Lower lobe of right lung (tissue), 2 donors: ENCODE results near the gene CHD6. TPM values are rescaled to one million over a fixed set of nuclear protein-coding genes. Genes with fewer than 3 reads are reported as not detected.

ENCODE experiments used
- ATAC-seq, 2 donors: fragments of 200-7000 bp; cut with Tn5 transposase; one replicate each; pipeline ENCODE4 v1.9.1; 2020 to 2022; ENCODE audit warnings: mild to moderate bottlenecking in 2 of 2, moderate library complexity in 2 of 2
- DNase-seq: peaks from one replicate; pipeline ENCODE4 v3.0.0-alpha.2; 2020
- H3K27ac ChIP-seq: fragments of 200-600 bp; one replicate; pipeline ENCODE4 v1.8.0; 2022
- H3K27me3 ChIP-seq: fragments of 200-600 bp; one replicate; pipeline ENCODE4 v1.8.0; 2022; ENCODE audit warnings: low read depth
- H3K36me3 ChIP-seq: fragments of 200-600 bp; one replicate; pipeline ENCODE4 v1.8.0; 2022; ENCODE audit warnings: mild to moderate bottlenecking
- H3K4me1 ChIP-seq: fragments of 200-600 bp; one replicate; pipeline ENCODE4 v1.8.0; 2022
- H3K4me3 ChIP-seq: fragments of 200-600 bp; one replicate; pipeline ENCODE4 v1.8.0; 2022; ENCODE audit warnings: mild to moderate bottlenecking
- H3K9me3 ChIP-seq: fragments of 200-600 bp; one replicate; pipeline ENCODE4 v1.8.0; 2022
- CTCF ChIP-seq: fragments of 200-600 bp; IDR thresholded peaks from one replicate; pipeline ENCODE4 v1.8.0; 2022; ENCODE audit warnings: antibody characterized with exemption, mild to moderate bottlenecking
- intact Hi-C: fragments of 100-400 bp; cut with DNase I; formaldehyde crosslinking; loops from one replicate; pipeline ENCODE4 v1.11.0; 2022
- total RNA-seq: library from RNA; stranded (reverse); fragmentation: NEBNext Ultra II Directional; extraction: Animal tissue kit (Norgen Biotek cat#: 25700); gene quantifications from one replicate; pipeline ENCODE4 v1.2.1, GENCODE V29; 2021
- donor health status: DM: no; HTN: yes; CAD: no; lungs with severe emphysema.

The CHD6 gene
- total RNA-seq, 1 donor from 2014 or later, result 43.6 TPM

GRCh38 chr20:41373251-41373783, 244.9 kb downstream of the CHD6 start:
- H3K4me3 ChIP-seq, result no peak overlapping the region
- no peak for TF ChIP-seq CTCF
- H3K4me1 ChIP-seq, result no peaks in the 10 kb centered on the region
- no peaks in the 10 kb centered on the region for H3K36me3 ChIP-seq
- H3K9me3 ChIP-seq, result no peaks in the 10 kb centered on the region
- H3K27ac ChIP-seq, result no peak overlapping the region
- no peak for ATAC-seq
- peaks cover 9% of the 10 kb centered on the region for H3K27me3 ChIP-seq
- intact Hi-C loops, result no loop called here
- DNase-seq, result no peak

- ATAC-seq (no peak), DNase-seq (no peak)
- Histone ChIP-seq H3K4me3 (no peak overlapping the region), H3K27ac (no peak overlapping the region), H3K4me1 (no peaks in the 10 kb centered on the region), H3K9me3 (no peaks in the 10 kb centered on the region), H3K27me3 (peaks cover 21% of the 10 kb centered on the region), H3K36me3 (no peaks in the 10 kb centered on the region)
- intact Hi-C loops, result no loop called here
- TF ChIP-seq CTCF, result no peak
Measured at GRCh38 chr20:41371371-41371770, 246.8 kb downstream of the CHD6 start.

- DNase-seq (no peak), ATAC-seq (no peak)
- TF ChIP-seq CTCF, result no peak
- Histone ChIP-seq H3K4me1 (peaks cover 4% of the 10 kb centered on the region), H3K27ac (no peak overlapping the region), H3K27me3 (peaks cover 31% of the 10 kb centered on the region), H3K4me3 (no peak overlapping the region), H3K9me3 (no peaks in the 10 kb centered on the region), H3K36me3 (no peaks in the 10 kb centered on the region)
- intact Hi-C loops, result no loop called here
Measured at GRCh38 chr20:41370176-41370575, 248.0 kb downstream of the CHD6 start.

- no peak for ATAC-seq
- no peaks in the 10 kb centered on the region for H3K36me3 ChIP-seq
- peaks cover 4% of the 10 kb centered on the region for H3K4me1 ChIP-seq
- no peak overlapping the region for H3K4me3 ChIP-seq
- DNase-seq, result no peak
- no peak for TF ChIP-seq CTCF
- no peak overlapping the region for H3K27ac ChIP-seq
- H3K9me3 ChIP-seq, result no peaks in the 10 kb centered on the region
- H3K27me3 ChIP-seq, result peaks cover 36% of the 10 kb centered on the region
- intact Hi-C loops, result no loop called here
Measured at GRCh38 chr20:41369673-41370072, 248.5 kb downstream of the CHD6 start.

GRCh38 chr20:41367956-41368355, 250.2 kb downstream of the CHD6 start:
- no peak for DNase-seq
- H3K27me3 ChIP-seq, result peaks cover 42% of the 10 kb centered on the region
- TF ChIP-seq CTCF, result no peak
- peaks cover 4% of the 10 kb centered on the region for H3K4me1 ChIP-seq
- ATAC-seq, result no peak
- intact Hi-C loops, result no loop called here
- H3K4me3 ChIP-seq, result no peak overlapping the region
- no peak overlapping the region for H3K27ac ChIP-seq
- no peaks in the 10 kb centered on the region for H3K9me3 ChIP-seq
- H3K36me3 ChIP-seq, result no peaks in the 10 kb centered on the region

DNA sequence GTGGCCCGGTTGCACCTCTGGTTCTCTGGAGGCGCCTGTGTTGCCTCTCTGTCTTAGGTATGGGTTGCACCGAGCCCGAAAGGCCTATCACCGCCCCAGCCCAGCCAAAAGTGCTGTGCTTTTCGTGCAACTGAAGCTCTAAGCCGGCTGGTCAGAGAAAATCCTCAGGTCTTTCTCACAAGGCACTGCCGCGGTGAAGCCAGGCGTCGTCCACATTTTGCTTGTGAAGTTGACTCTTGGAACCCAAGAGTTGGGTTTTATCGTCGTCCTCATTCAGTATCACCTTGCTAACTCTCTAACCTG, 250.8 kb downstream of the CHD6 start:
- Histone ChIP-seq H3K27me3 (peaks cover 42% of the 10 kb centered on the region), H3K27ac (no peak overlapping the region), H3K9me3 (no peaks in the 10 kb centered on the region), H3K4me3 (no peak overlapping the region), H3K36me3 (no peaks in the 10 kb centered on the region), H3K4me1 (peaks cover 4% of the 10 kb centered on the region)
- ATAC-seq, result no peak
- intact Hi-C loops, result no loop called here
- no peak for TF ChIP-seq CTCF
- DNase-seq, result no peak
